Activated B cell treated with CpG ODN at 0.5 μM for 24 hours (primary cell): ENCODE measurements around the gene HDAC6. TPM values are rescaled to one million over a fixed set of nuclear protein-coding genes. Genes with fewer than 3 reads are reported as not detected.

Experiments
- ATAC-seq: fragments of 200-7000 bp; cut with Tn5 transposase; one replicate; pipeline ENCODE4 v1.10.0; 2021; ENCODE audit warnings: low read depth, mild to moderate bottlenecking, moderate library complexity
- CTCF ChIA-PET: fragments of 350-600 bp; sonication (Branson Sonifier 250); formaldehyde crosslinking; loops from one replicate; lab custom pipeline; 2021; ENCODE audit warnings: antibody characterized with exemption; lab: Charles Lee
- POLR2A ChIA-PET: fragments of 350-600 bp; sonication (Branson Sonifier 250); formaldehyde crosslinking; loops from one replicate; lab custom pipeline; 2021; ENCODE audit warnings: antibody characterized with exemption; lab: Charles Lee
- DNase-seq: peaks from one replicate; pipeline ENCODE4 v3.0.0; 2022
- H3K27ac Mint-ChIP-seq: one replicate; pipeline ENCODE4 v1.8.0; 2020; ENCODE audit warnings: mixed read lengths
- H3K27me3 Mint-ChIP-seq: one replicate; pipeline ENCODE4 v1.8.0; 2021; ENCODE audit warnings: mixed read lengths
- H3K36me3 Mint-ChIP-seq: one replicate; pipeline ENCODE4 v1.8.0; 2021; ENCODE audit warnings: low read depth, mixed read lengths
- H3K4me1 Mint-ChIP-seq: one replicate; pipeline ENCODE4 v1.8.0; 2021; ENCODE audit warnings: mixed read lengths
- H3K4me3 Mint-ChIP-seq: one replicate; pipeline ENCODE4 v1.8.0; 2020; ENCODE audit warnings: mild to moderate bottlenecking, mixed read lengths
- H3K9me3 Mint-ChIP-seq: one replicate; pipeline ENCODE4 v1.8.0; 2020; ENCODE audit warnings: mixed read lengths
- intact Hi-C: fragments of 100-400 bp; cut with micrococcal nuclease; formaldehyde crosslinking; loops from one replicate; pipeline ENCODE4 v1.15.1; 2024
- total RNA-seq: library from RNA; stranded (reverse); gene quantifications from 2 replicates; pipeline ENCODE4 v1.2.3, GENCODE V29; 2022
- TF ChIP-seq, protein P1 (sequence below): fragments of 200-600 bp; IDR thresholded peaks from one replicate; pipeline ENCODE4 v1.8.0; 2022; ENCODE audit warnings: antibody characterized with exemption, mild to moderate bottlenecking

HDAC6 gene
- total RNA-seq: 139 and 144 TPM in 2 replicates

DNA sequence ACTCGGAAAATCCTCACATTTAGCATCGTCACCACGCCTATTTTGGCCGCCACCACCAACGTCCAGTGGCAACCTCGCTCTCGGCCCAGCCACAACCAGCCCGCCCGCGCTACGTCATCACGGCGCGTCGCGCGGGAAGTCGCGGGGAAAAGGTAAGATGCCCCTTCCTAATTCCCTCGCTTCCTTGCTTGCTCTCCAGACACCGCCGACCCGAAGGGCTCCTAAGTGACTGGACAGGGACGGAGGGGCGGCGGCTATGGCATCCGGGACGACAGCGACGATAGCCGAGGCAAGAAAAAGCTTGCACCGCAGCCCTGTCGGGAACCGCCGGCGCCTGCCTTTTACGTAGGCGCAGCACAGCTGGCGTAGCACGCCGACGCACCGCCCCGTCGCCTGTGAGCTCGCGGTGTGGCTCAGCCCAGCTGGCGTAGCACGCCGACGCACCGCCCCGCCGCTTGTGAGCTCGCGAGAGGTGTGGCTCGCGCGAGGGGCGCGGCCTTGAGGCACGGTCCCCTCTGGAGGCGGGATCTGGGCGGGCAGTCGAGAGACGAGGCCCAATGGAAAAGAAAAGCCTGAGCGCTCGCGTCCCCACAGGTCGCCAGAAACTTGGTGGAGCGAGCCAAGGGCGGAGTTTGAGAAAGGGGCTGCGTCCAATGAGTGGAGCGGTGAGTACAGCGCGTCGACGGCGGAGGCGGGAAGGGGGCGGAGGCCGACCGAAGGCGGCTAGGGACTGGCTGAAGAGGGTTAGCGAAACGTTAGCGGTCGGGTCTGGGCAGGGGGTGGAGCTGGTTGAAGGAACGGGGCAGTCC lies at the start of gene HDAC6:
HDAC6 (plus strand) TSS at position 788 of the 809 bp plus-strand sequence. CDS start 626 bp downstream, outside the sequence.
- no peaks in the 10 kb centered on the region for H3K9me3 Mint-ChIP-seq
- POLR2A ChIA-PET: interaction anchor here (0.5 to 2.3 kb wide), 24 partner anchors 35 to 965 kb away, joined by 3 to 23 read pairs (median 5); partner anchors contain the start of genes CCDC22, GRIPAP1, OTUD5 and PQBP1
- peak within 1 kb of the TSS; percentile 94 for H3K4me3 Mint-ChIP-seq
- DNase-seq: peak; percentile 85
- H3K36me3 Mint-ChIP-seq: peaks cover 23% of the 10 kb centered on the region
- intact Hi-C loops: loop anchor here (1.0 to 10.0 kb wide), 14 partner anchors 64 to 1143 kb away; partner anchors contain the start of genes FTSJ1, PIM2, PORCN and PQBP1
- peak within 1 kb of the TSS; percentile 98 for H3K27ac Mint-ChIP-seq
- peak; percentile 80 for ATAC-seq
- no peaks in the 10 kb centered on the region for H3K27me3 Mint-ChIP-seq
- CTCF ChIA-PET: interaction anchor here (0.6 kb wide), 1 partner anchor 153 kb away, joined by 4 read pairs; no protein-coding TSS in a partner anchor
- H3K4me1 Mint-ChIP-seq: peaks cover 18% of the 10 kb centered on the region
- TF ChIP-seq, protein P1, sequence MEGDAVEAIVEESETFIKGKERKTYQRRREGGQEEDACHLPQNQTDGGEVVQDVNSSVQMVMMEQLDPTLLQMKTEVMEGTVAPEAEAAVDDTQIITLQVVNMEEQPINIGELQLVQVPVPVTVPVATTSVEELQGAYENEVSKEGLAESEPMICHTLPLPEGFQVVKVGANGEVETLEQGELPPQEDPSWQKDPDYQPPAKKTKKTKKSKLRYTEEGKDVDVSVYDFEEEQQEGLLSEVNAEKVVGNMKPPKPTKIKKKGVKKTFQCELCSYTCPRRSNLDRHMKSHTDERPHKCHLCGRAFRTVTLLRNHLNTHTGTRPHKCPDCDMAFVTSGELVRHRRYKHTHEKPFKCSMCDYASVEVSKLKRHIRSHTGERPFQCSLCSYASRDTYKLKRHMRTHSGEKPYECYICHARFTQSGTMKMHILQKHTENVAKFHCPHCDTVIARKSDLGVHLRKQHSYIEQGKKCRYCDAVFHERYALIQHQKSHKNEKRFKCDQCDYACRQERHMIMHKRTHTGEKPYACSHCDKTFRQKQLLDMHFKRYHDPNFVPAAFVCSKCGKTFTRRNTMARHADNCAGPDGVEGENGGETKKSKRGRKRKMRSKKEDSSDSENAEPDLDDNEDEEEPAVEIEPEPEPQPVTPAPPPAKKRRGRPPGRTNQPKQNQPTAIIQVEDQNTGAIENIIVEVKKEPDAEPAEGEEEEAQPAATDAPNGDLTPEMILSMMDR: no peak

DNA sequence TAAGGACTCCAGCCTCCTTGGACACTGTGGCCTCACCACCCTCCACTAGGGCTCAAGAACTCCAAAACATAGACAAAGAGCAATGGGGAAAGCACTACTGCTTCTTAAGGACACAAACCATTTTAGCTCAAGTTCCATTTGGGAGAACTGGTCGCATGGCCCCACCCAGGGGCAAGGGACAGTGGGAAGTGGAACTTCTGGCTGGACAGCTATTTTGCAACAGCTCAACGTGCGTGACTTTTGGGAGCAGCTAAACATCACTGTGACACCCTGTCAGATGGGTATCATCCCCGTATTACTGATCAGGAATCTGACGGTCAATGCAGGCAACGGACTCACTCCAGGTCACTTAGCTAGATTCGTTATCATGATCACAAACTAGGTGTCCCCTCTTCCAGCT lies 49.4 kb upstream of the HDAC6 start:
- intact Hi-C loops: no loop called here
- H3K9me3 Mint-ChIP-seq: no peaks in the 10 kb centered on the region
- no peak overlapping the region for H3K27ac Mint-ChIP-seq
- no peaks in the 10 kb centered on the region for H3K4me1 Mint-ChIP-seq
- H3K36me3 Mint-ChIP-seq: no peaks in the 10 kb centered on the region
- TF ChIP-seq, protein P1: no peak
- ChIA-PET CTCF (no interaction called here), POLR2A (no interaction called here)
- DNase-seq (no peak), ATAC-seq (no peak)
- no peaks in the 10 kb centered on the region for H3K27me3 Mint-ChIP-seq
- no peak overlapping the region for H3K4me3 Mint-ChIP-seq

DNA sequence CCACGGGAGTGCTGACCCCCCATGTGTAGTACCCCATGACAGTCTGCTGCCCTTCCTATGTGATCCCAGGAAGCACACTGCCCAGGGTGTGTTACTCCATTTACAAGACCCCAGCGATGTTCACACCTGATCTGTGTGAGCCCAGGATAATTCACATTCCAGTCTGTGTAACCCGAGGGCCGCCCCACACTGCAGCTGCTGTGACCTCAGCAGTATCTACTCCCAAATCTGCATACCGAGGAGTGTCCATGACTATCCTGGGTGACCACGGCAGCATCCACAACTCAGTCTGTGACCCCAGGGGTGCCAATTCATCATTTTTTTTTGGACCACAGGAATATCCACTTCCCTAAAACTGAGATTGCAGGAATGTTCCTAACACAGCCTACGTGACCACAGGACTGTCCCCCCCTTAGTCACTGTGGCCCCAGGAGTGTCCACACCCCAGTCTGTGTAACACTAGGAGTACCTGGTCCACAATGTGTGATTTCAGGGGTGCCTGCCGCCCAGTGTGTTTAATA lies 48.1 kb upstream of the HDAC6 start:
- no peaks in the 10 kb centered on the region for H3K4me1 Mint-ChIP-seq
- no peaks in the 10 kb centered on the region for H3K36me3 Mint-ChIP-seq
- ChIA-PET POLR2A (no interaction called here), CTCF (no interaction called here)
- TF ChIP-seq, protein P1: no peak
- intact Hi-C loops: no loop called here
- no peak overlapping the region for H3K27ac Mint-ChIP-seq
- DNase-seq: no peak
- no peaks in the 10 kb centered on the region for H3K27me3 Mint-ChIP-seq
- H3K4me3 Mint-ChIP-seq: no peak overlapping the region
- no peaks in the 10 kb centered on the region for H3K9me3 Mint-ChIP-seq
- ATAC-seq: no peak

DNA sequence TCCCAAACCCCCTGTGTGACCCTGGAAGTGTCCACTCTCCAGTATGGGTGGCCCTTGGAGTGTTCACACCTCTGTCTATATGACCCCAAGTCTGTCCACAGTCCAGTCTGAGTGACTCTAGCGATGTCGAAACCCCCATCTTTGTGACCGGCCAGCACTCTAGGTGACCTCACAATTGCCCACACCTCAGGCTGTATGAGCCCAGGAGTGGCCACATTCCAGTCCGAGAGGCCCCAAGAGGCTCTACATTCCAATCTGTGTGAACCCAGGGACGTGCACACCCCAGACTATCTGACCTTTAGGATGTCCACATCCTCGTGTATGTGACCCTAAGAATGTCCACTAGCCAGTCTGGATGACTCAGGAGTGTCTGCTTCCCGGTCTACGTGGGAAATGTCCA lies 47.6 kb upstream of the HDAC6 start:
- Mint-ChIP-seq H3K4me1 (no peaks in the 10 kb centered on the region), H3K27ac (no peak overlapping the region), H3K36me3 (no peaks in the 10 kb centered on the region), H3K27me3 (no peaks in the 10 kb centered on the region), H3K9me3 (no peaks in the 10 kb centered on the region), H3K4me3 (no peak overlapping the region)
- DNase-seq (no peak), ATAC-seq (no peak)
- ChIA-PET POLR2A (no interaction called here), CTCF (no interaction called here)
- intact Hi-C loops: no loop called here
- TF ChIP-seq, protein P1: no peak
